Measurements from ENCODE around the gene ZNF584.
A peak's percentile ranks its signal among the peaks of the same experiment; 100 is the strongest.

Gene ZNF584

GRCh38 chr19:58385891-58386575, 22.4 kb upstream of the ZNF584 start:
- DNase-seq (ENCODE audit: low read depth in 2 of 2): peak in 1 of 2 experiments; percentile 25

GRCh38 chr19:58386576-58387337, 21.7 kb upstream of the ZNF584 start, which contains the start of gene RPS5:
Gene RPS5 (plus strand): TSS chr19:58387269. CDS start chr19:58388138, 869 bp downstream.
- peak; percentile 89 to 90 for DNase-seq (ENCODE audit: low read depth in 2 of 2)

- no peak for DNase-seq (ENCODE audit: low read depth in 2 of 2)
Measured at GRCh38 chr19:58387338-58388174, 20.9 kb upstream of the ZNF584 start.

GRCh38 chr19:58388175-58388526, 20.3 kb upstream of the ZNF584 start:
- no peak for DNase-seq (ENCODE audit: low read depth in 2 of 2)

- DNase-seq (ENCODE audit: low read depth in 2 of 2): no peak
Measured at GRCh38 chr19:58392945-58393724, 15.3 kb upstream of the ZNF584 start.

GRCh38 chr19:58393725-58394033, 14.8 kb upstream of the ZNF584 start:
- DNase-seq (ENCODE audit: low read depth in 2 of 2): no peak

- no peak for DNase-seq (ENCODE audit: low read depth in 2 of 2)
Measured at GRCh38 chr19:58394821-58395219, 13.6 kb upstream of the ZNF584 start.

GRCh38 chr19:58395220-58395978, 13.1 kb upstream of the ZNF584 start, which contains the start of gene RNF225:
Gene RNF225 (plus strand): TSS chr19:58395656. CDS start chr19:58396090, 434 bp downstream.
- no peak for DNase-seq (ENCODE audit: low read depth in 2 of 2)

GRCh38 chr19:58395979-58396627, 12.3 kb upstream of the ZNF584 start:
- DNase-seq (ENCODE audit: low read depth in 2 of 2): no peak

- DNase-seq (ENCODE audit: low read depth in 2 of 2): no peak
Measured at GRCh38 chr19:58396691-58397532, 11.5 kb upstream of the ZNF584 start.

GRCh38 chr19:58397533-58398037, 10.9 kb upstream of the ZNF584 start:
- DNase-seq (ENCODE audit: low read depth in 2 of 2): no peak

GRCh38 chr19:58398087-58398486, 10.4 kb upstream of the ZNF584 start:
- DNase-seq (ENCODE audit: low read depth in 2 of 2): no peak

GRCh38 chr19:58398545-58398944, 9.9 kb upstream of the ZNF584 start:
- DNase-seq (ENCODE audit: low read depth in 2 of 2): no peak

GRCh38 chr19:58399903-58400302, 8.5 kb upstream of the ZNF584 start:
- no peak for DNase-seq (ENCODE audit: low read depth in 2 of 2)

- DNase-seq (ENCODE audit: low read depth in 2 of 2): no peak
Measured at GRCh38 chr19:58400316-58400915, 8.0 kb upstream of the ZNF584 start.

GRCh38 chr19:58400916-58401839, 7.3 kb upstream of the ZNF584 start:
- DNase-seq (ENCODE audit: low read depth in 2 of 2): peak; percentile 98 to 99

- DNase-seq (ENCODE audit: low read depth in 2 of 2): no peak
Measured at GRCh38 chr19:58401840-58402421, 6.5 kb upstream of the ZNF584 start.
